Natural killer cell treated with Interleukin-12 subunit alpha and Interleukin-12 subunit beta and Interleukin-15 and Interleukin-18, amount 100 ng/mL, for 72 hours (primary cell): ENCODE results near the gene SERPINA5. TPM values are rescaled to one million over a fixed set of nuclear protein-coding genes. Genes with fewer than 3 reads are reported as not detected.
A peak's percentile ranks its signal among the peaks of the same experiment; 100 is the strongest.

Experiments
- ATAC-seq, 2 donors: fragments of 150-1000 bp; cut with Tn5 transposase in 1 of 2; sonication (Bioruptor Pico), chemical (Tn5 transposase) in 1 of 2; 2 replicates each; pipeline ENCODE4 v1.10.0; 2021
- DNase-seq: peaks from one replicate; pipeline ENCODE4 v3.0.0; 2022; ENCODE audit warnings: low spot score
- H3K27ac Mint-ChIP-seq, 2 donors: 1 replicate in 1 of 2; 2 replicates in 1 of 2; pipeline ENCODE4 v1.8.0; 2022; ENCODE audit warnings: mixed read lengths in 2 of 2, mild to moderate bottlenecking in 1 of 2, moderate library complexity in 1 of 2
- H3K27me3 Mint-ChIP-seq, 2 donors: 1 replicate in 1 of 2; 2 replicates in 1 of 2; pipeline ENCODE4 v1.8.0; 2022; ENCODE audit warnings: mixed read lengths in 2 of 2
- H3K36me3 Mint-ChIP-seq: one replicate; pipeline ENCODE4 v1.8.0; 2022; ENCODE audit warnings: mixed read lengths
- H3K4me1 Mint-ChIP-seq, 2 donors: 1 replicate in 1 of 2; 2 replicates in 1 of 2; pipeline ENCODE4 v1.8.0; 2022; ENCODE audit warnings: low read depth in 2 of 2, mixed read lengths in 2 of 2, mild to moderate bottlenecking in 1 of 2
- H3K4me3 Mint-ChIP-seq: one replicate; pipeline ENCODE4 v1.8.0; 2022; ENCODE audit warnings: mixed read lengths
- H3K9me3 Mint-ChIP-seq: 2 replicates; pipeline ENCODE4 v1.8.0; 2022; ENCODE audit warnings: mixed read lengths
- total RNA-seq, 2 donors: library from RNA; stranded (reverse); gene quantifications; one replicate each; pipeline ENCODE4 v1.2.3, GENCODE V29; 2022

The SERPINA5 gene
- total RNA-seq, 2 donors from 2014 or later: not detected

- ATAC-seq (no peak), DNase-seq (no peak)
- H3K4me3 Mint-ChIP-seq: no peak overlapping the region
- H3K27ac Mint-ChIP-seq: no peak overlapping the region
- H3K9me3 Mint-ChIP-seq: peaks cover 10% of the 10 kb centered on the region
- H3K36me3 Mint-ChIP-seq: peaks cover 9% of the 10 kb centered on the region
- peaks cover 6 to 7% of the 10 kb centered on the region in 2 donors for H3K27me3 Mint-ChIP-seq
- no peaks in the 10 kb centered on the region for H3K4me1 Mint-ChIP-seq
Observed at GRCh38 chr14:94621358-94622134, 40.3 kb downstream of the SERPINA5 start.

- Mint-ChIP-seq H3K27ac (no peak overlapping the region), H3K36me3 (peaks cover 9% of the 10 kb centered on the region), H3K27me3 (peaks cover 6 to 7% of the 10 kb centered on the region in 2 donors), H3K9me3 (peaks cover 10% of the 10 kb centered on the region), H3K4me3 (no peak overlapping the region), H3K4me1 (no peaks in the 10 kb centered on the region)
- DNase-seq (no peak), ATAC-seq (no peak)
Observed at GRCh38 chr14:94622653-94623421, 41.6 kb downstream of the SERPINA5 start.

DNA sequence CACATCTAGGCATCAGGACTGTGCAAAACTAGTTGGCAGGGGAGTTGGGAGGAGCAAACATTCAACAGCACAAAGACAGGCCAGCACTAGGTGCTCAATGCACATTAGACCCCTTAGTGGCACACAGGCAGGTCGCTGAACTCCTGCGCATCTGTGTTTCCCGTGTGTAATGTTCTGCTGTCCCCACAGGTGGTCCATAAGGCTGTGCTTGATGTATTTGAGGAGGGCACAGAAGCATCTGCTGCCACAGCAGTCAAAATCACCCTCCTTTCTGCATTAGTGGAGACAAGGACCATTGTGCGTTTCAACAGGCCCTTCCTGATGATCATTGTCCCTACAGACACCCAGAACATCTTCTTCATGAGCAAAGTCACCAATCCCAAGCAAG lies 42.2 kb downstream of the SERPINA5 start:
- DNase-seq (no peak), ATAC-seq (peak in 1 of 2 donors; percentile 11)
- H3K4me3 Mint-ChIP-seq: no peak overlapping the region
- peaks cover 10% of the 10 kb centered on the region for H3K9me3 Mint-ChIP-seq
- peaks cover 6 to 7% of the 10 kb centered on the region in 2 donors for H3K27me3 Mint-ChIP-seq
- no peak overlapping the region for H3K27ac Mint-ChIP-seq
- H3K36me3 Mint-ChIP-seq: peaks cover 7% of the 10 kb centered on the region
- no peaks in the 10 kb centered on the region for H3K4me1 Mint-ChIP-seq

DNA sequence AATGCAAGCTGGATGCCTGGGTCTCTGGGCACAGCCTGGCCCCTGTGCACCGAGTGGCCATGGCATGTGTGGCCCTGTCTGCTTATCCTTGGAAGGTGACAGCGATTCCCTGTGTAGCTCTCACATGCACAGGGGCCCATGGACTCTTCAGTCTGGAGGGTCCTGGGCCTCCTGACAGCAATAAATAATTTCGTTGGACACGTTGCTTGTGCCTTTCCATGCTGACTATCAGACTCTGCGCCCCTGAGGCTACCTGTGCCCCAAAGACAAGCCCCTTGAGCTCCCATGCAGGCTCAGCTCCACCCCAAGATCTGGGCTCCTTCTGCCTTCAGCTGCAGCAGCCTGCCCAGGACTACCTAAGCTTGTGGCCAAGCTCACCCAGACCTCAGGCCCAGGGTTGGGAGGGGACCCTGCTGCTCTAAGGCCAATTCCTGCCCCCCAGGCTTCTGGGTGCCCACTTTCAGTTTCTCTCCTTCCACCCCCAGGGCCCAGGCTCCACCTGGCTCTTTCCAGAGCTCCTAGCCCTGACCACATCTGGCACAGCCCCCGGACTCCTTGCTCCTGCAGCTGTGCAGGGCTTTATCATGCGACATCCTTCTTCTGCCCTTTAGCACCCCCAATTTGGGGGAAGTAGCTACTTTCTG lies 42.8 kb downstream of the SERPINA5 start:
- no peak overlapping the region for H3K4me3 Mint-ChIP-seq
- ATAC-seq: no peak
- peaks cover 1% of the 10 kb centered on the region for H3K36me3 Mint-ChIP-seq
- no peak for DNase-seq
- H3K9me3 Mint-ChIP-seq: peaks cover 6% of the 10 kb centered on the region
- peaks cover 7 to 8% of the 10 kb centered on the region in 2 donors for H3K27me3 Mint-ChIP-seq
- H3K4me1 Mint-ChIP-seq: no peaks in the 10 kb centered on the region
- H3K27ac Mint-ChIP-seq: no peak overlapping the region

- ATAC-seq: no peak
- Mint-ChIP-seq H3K9me3 (peaks cover 3% of the 10 kb centered on the region), H3K27ac (no peak overlapping the region)
Observed at GRCh38 chr14:94624537-94625352, 43.5 kb downstream of the SERPINA5 start.

GRCh38 chr14:94625353-94625635 lies 44.1 kb downstream of the SERPINA5 start:
- Mint-ChIP-seq H3K9me3 (no peaks in the 10 kb centered on the region), H3K36me3 (no peaks in the 10 kb centered on the region), H3K27ac (no peak overlapping the region), H3K4me1 (no peaks in the 10 kb centered on the region), H3K27me3 (peaks cover 9 to 15% of the 10 kb centered on the region in 2 donors), H3K4me3 (no peak overlapping the region)
- no peak for DNase-seq
- no peak for ATAC-seq

More at GRCh38 chr14:94624537-94625352, 43.5 kb downstream of the SERPINA5 start:
- Mint-ChIP-seq H3K27me3 (peaks cover 11% of the 10 kb centered on the region in 2 donors), H3K36me3 (no peaks in the 10 kb centered on the region), H3K4me1 (no peaks in the 10 kb centered on the region), H3K4me3 (no peak overlapping the region)
- DNase-seq: no peak

GRCh38 chr14:94628578-94628977 lies 47.4 kb downstream of the SERPINA5 start:
- no peak for ATAC-seq
- no peaks in the 10 kb centered on the region for H3K36me3 Mint-ChIP-seq

GRCh38 chr14:94630396-94630795 lies 49.2 kb downstream of the SERPINA5 start:
- Mint-ChIP-seq H3K36me3 (no peaks in the 10 kb centered on the region), H3K9me3 (no peaks in the 10 kb centered on the region), H3K4me3 (no peak overlapping the region), H3K4me1 (no peaks in the 10 kb centered on the region), H3K27me3 (peaks cover 16 to 37% of the 10 kb centered on the region in 2 donors), H3K27ac (no peak overlapping the region)
- DNase-seq: no peak
- ATAC-seq: no peak

More at GRCh38 chr14:94628578-94628977, 47.4 kb downstream of the SERPINA5 start:
- Mint-ChIP-seq H3K27me3 (peaks cover 16 to 31% of the 10 kb centered on the region in 2 donors), H3K27ac (no peak overlapping the region), H3K4me3 (no peak overlapping the region), H3K4me1 (no peaks in the 10 kb centered on the region), H3K9me3 (no peaks in the 10 kb centered on the region)
- no peak for DNase-seq

DNA sequence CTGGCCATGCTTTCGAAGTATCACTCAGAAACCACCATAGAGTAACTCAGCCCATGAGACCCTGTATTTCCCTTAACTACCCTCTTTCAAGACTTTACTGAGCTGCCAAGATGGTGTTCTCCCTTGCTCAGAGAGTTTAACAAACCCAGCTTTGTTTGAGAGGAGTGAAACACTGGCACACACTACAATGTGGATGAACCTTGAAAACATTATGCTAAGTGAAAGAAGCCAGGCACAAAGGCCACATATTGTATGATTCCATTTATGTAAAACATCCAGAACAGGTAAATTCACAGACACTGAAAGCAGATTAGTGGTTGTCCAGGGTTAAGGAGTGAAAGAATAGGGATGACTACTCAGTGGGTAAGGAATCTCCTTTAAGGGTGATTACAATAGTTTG lies 49.8 kb downstream of the SERPINA5 start:
- DNase-seq (no peak), ATAC-seq (no peak)
- H3K9me3 Mint-ChIP-seq: no peaks in the 10 kb centered on the region
- peaks cover 16 to 37% of the 10 kb centered on the region in 2 donors for H3K27me3 Mint-ChIP-seq
- H3K27ac Mint-ChIP-seq: no peak overlapping the region
- H3K4me1 Mint-ChIP-seq: no peaks in the 10 kb centered on the region
- H3K36me3 Mint-ChIP-seq: no peaks in the 10 kb centered on the region
- no peak overlapping the region for H3K4me3 Mint-ChIP-seq

GRCh38 chr14:94631536-94632304 lies 50.5 kb downstream of the SERPINA5 start:
- Mint-ChIP-seq H3K4me1 (no peaks in the 10 kb centered on the region), H3K36me3 (no peaks in the 10 kb centered on the region), H3K27ac (no peak overlapping the region), H3K9me3 (no peaks in the 10 kb centered on the region), H3K4me3 (no peak overlapping the region), H3K27me3 (peaks cover 16 to 37% of the 10 kb centered on the region in 2 donors)
- ATAC-seq (no peak), DNase-seq (no peak)

GRCh38 chr14:94632305-94632590 lies 51.0 kb downstream of the SERPINA5 start:
- Mint-ChIP-seq H3K27ac (no peak overlapping the region), H3K4me3 (no peak overlapping the region), H3K4me1 (no peaks in the 10 kb centered on the region), H3K36me3 (no peaks in the 10 kb centered on the region), H3K9me3 (no peaks in the 10 kb centered on the region), H3K27me3 (peaks cover 16 to 37% of the 10 kb centered on the region in 2 donors)
- DNase-seq (no peak), ATAC-seq (peak in 1 of 2 donors; percentile 33)

- DNase-seq (no peak), ATAC-seq (peak in 1 of 2 donors; percentile 22)
- Mint-ChIP-seq H3K36me3 (no peaks in the 10 kb centered on the region), H3K27me3 (peaks cover 16 to 37% of the 10 kb centered on the region in 2 donors), H3K9me3 (no peaks in the 10 kb centered on the region), H3K4me1 (no peaks in the 10 kb centered on the region), H3K27ac (no peak overlapping the region), H3K4me3 (no peak overlapping the region)
Observed at GRCh38 chr14:94633121-94633520, 51.9 kb downstream of the SERPINA5 start.

DNA sequence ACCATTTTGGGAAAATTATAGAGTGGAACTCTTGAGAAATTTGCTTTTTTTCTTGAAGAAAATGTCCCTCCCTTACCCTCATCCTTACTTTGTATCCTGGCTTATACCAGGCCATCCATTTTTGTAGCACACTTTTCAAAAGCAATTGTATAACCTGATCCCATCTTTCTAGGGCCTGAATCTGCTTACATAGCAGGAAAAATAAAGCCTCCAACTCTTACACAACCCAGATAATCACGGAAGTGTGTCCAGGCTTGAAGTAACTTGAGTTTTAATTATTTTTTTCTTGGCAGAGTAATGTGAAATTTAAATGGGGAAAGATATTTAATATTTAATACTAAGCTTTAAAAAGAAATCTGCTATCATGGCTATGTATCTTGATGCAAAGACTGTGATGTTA lies 53.9 kb downstream of the SERPINA5 start:
- Mint-ChIP-seq H3K27ac (no peak overlapping the region), H3K4me3 (no peak overlapping the region), H3K27me3 (peaks cover 9 to 24% of the 10 kb centered on the region in 2 donors), H3K36me3 (no peaks in the 10 kb centered on the region), H3K4me1 (peaks cover 0 to 3% of the 10 kb centered on the region in 2 donors), H3K9me3 (no peaks in the 10 kb centered on the region)
- DNase-seq (no peak), ATAC-seq (no peak)
